HG03565 (cell line): Measurements from ENCODE around the gene HACD4.
"Not testable (repeated sequence)": the region's sequence is repeated elsewhere in the genome, so short reads cannot be mapped to it uniquely, and the experiment has no call there.

Experiments used
- ATAC-seq: cut with Tn5 transposase; IDR thresholded peaks from one replicate; pipeline ENCODE4 v1.9.1; 2021; ENCODE audit warnings: mild to moderate bottlenecking, moderate library complexity; ENCODE audit not compliant: unreplicated experiment

HACD4 gene

DNA sequence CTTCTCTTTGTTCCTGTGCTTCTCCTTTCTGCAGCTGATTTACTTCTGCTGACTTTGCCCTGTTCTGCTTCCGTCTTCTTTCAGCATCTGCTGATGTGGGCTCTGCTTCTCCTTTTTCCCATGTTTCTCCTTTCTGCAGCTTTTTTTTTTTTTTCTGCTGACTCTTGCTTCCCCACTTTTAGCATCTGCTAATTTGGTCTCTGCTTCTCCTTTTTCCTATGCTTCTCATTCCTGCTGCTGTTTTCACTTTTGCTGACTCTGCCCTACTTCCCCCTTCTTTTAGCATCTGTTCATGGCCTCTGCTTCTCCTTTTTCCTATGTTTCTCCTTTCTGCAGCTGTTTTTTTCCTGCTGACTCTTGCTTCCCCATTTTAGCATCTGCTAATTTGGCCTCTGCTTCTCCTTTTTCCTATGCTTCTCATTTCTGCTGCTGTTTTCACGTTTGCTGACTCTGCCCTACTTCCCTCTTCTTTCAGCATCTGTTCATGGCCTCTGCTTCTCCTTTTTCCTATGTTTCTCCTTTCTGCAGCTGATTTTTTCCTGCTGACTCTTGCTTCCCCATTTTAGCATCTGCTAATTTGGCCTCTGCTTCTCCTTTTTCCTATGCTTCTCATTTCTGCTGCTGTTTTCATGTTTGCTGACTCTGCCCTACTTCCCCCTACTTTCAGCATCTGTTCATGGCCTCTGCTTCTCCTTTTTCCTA is 58.0 kb downstream of the HACD4 start:
- not testable (repeated sequence) for ATAC-seq

DNA sequence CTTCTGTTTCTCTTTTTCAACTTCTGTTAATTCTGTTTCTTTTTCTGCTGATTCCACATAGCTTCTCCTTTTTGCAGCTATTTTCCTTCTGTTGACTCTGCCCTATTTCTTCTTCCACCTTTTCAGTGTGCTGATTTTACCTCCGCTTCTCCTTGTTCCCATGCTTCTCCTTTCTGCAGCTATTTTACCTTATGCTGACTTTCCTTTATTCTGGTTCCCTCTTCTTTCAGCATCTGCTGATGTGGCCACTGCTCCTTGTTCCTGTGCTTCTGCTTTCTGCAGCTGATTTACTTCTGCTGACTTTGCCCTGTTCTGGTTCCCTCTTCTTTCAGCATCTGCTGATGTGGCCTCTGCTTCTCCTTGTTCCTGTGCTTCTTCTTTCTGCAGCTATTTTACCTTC is 58.8 kb downstream of the HACD4 start:
- no peak for ATAC-seq

DNA sequence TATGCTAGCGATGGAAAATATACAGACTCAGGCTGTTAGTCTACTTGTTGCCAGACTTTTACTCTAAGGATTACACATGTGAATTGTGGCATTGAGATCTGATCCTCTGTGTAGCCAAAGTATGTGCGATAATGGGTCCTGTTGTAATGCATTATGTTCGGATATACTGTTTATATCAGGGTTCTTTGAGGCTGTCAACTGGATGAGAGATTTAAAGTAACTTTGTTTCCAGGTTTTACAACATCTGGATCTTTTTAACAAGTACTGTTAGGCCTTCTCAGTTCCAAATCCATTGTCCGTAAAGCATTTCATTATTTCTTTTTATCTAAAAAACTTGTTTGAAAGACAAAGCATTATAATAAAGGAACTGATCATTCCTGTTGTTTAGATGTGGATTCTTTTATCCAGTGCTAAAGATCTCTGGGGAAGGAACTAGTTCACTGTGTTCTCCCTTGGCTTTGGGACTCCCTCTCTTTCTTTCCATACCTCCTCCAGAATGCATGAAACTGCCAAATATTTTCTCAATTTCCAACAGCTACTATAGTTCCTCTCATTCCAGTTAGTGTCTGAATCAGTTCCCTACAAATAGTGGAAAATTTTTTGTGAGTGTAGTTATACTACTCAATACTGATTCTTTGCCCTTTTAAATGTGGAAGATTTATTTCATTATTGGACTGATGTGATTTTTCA is 68.8 kb downstream of the HACD4 start:
- ATAC-seq: no peak

DNA sequence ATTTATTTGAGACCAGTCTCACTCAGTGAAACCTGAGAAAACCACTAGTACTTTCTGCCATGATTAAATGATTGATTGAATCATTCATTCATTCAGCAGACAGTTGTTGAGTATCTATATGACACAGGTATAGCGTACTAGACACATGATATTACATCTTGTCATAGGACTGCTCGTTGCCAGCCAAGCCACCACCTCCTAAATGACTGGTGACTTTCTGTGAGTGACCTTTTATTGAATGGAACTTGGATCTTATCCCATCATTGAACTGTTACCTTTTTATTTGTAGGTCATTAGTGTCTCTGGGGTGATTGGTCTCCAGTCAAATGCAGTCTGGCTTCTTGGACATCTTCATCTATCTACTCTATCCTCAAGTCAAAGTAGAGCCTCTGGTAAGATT is 80.7 kb downstream of the HACD4 start:
- ATAC-seq: no peak
